HCT116 (cell line): Measurements from ENCODE around the gene NEB. TPM values are rescaled to one million over a fixed set of nuclear protein-coding genes. Genes with fewer than 3 reads are reported as not detected.

Experiments used
- ATAC-seq: fragments of 200-7000 bp; cut with Tn5 transposase; 2 replicates; pipeline ENCODE4 v1.9.1; 2020; ENCODE audit warnings: mild to moderate bottlenecking, moderate library complexity
- BruUV-seq: library from RNA; stranded (reverse); fragments of 400-500 nt; replicated peaks from 2 replicates; lab custom pipeline; 2021; lab: Mats Ljungman, UMichigan
- CTCF ChIA-PET: fragments of 300-600 bp; sonication (Branson Sonifier 250); formaldehyde crosslinking; loops from one replicate; lab custom pipeline; 2021; ENCODE audit warnings: antibody characterized with exemption; lab: Charles Lee
- POLR2A ChIA-PET: fragments of 300-600, 350-600 bp; sonication (Branson Sonifier 250); formaldehyde crosslinking; loops from one replicate; lab custom pipeline; 2021; ENCODE audit warnings: antibody characterized with exemption; lab: Charles Lee
- RAD21 ChIA-PET, 2 experiments: fragments of 300-600 bp; sonication (Branson Sonifier 250); formaldehyde crosslinking; loops; one replicate each; lab custom pipeline; 2023; ENCODE audit warnings: low total read pairs in 2 of 2; ENCODE audit not compliant: uncharacterized antibody in 2 of 2, unreplicated experiment in 2 of 2, low non-redundant PET in 1 of 2; lab: Charles Lee
- DNase-seq: peaks from one replicate; pipeline ENCODE4 v3.0.0-alpha.2; 2010; ENCODE audit warnings: low read depth, low spot score
- H2AFZ ChIP-seq: fragments of 200-600 bp; shearing (Covaris generic), sonication (generic); 2 replicates; pipeline ENCODE4 v1.6.1; 2017; ENCODE audit warnings: low read depth, mixed run types, mixed read lengths, antibody characterized with exemption, low read length; ENCODE audit not compliant: poor library complexity, severe bottlenecking
- H3K27ac ChIP-seq: 2 replicates; pipeline ENCODE4 v1.5.1; 2012; ENCODE audit warnings: low read depth, low read length
- H3K27me3 ChIP-seq: fragments of 200-600 bp; sonication (generic); 2 replicates; pipeline ENCODE4 v1.6.1; 2016; ENCODE audit warnings: mixed run types, low read length, mixed read lengths; ENCODE audit not compliant: insufficient read depth
- H3K36me3 ChIP-seq, 2 experiments: fragments of 200-500 bp in 1 of 2; fragments of 200-600 bp in 1 of 2; sonication (Bioruptor generic) in 1 of 2; sonication (generic) in 1 of 2; 2 replicates each; pipeline versions ENCODE4 v1.5.1 to v1.6.1; 2014 to 2016; ENCODE audit warnings: low read length in 2 of 2, inconsistent platforms in 1 of 2, mixed read lengths in 1 of 2, mixed run types in 1 of 2; ENCODE audit not compliant: insufficient read depth in 2 of 2, control insufficient read depth in 1 of 2
- H3K4me1 ChIP-seq, 2 experiments: fragments of 200-600 bp in 1 of 2; sonication (generic) in 1 of 2; 2 replicates each; pipeline versions ENCODE4 v1.5.1 to v1.6.1; 2012 to 2017; ENCODE audit warnings: low read length in 2 of 2, inconsistent platforms in 1 of 2, mild to moderate bottlenecking in 1 of 2, mixed read lengths in 1 of 2, mixed run types in 1 of 2, moderate library complexity in 1 of 2; ENCODE audit not compliant: insufficient read depth in 2 of 2, control insufficient read depth in 1 of 2
- H3K4me2 ChIP-seq: fragments of 200-600 bp; sonication (generic); 2 replicates; pipeline ENCODE4 v1.6.1; 2017; ENCODE audit warnings: mixed run types, low read length, mixed read lengths
- H3K4me3 ChIP-seq, 2 experiments: fragments of 200-600 bp in 1 of 2; sonication (generic) in 1 of 2; replicated peaks in 1 of 2; 2 replicates each; pipeline ENCODE4 v1.5.1; 2011 to 2016; ENCODE audit warnings: low read length in 2 of 2, control low read depth in 1 of 2, low read depth in 1 of 2, mild to moderate bottlenecking in 1 of 2, mixed read lengths in 1 of 2, mixed run types in 1 of 2
- H3K79me2 ChIP-seq: fragments of 200-600 bp; sonication (generic); 2 replicates; pipeline ENCODE4 v1.6.1; 2017; ENCODE audit warnings: mild to moderate bottlenecking, mixed run types, low read length, moderate library complexity, mixed read lengths; ENCODE audit not compliant: insufficient read depth
- H3K9ac ChIP-seq: fragments of 200-600 bp; sonication (generic); 2 replicates; pipeline ENCODE4 v1.6.1; 2016; ENCODE audit warnings: low read length, mixed read lengths
- H3K9me2 ChIP-seq: fragments of 200-600 bp; sonication (generic), shearing (Covaris generic); 2 replicates; pipeline ENCODE4 v1.6.1; 2017; ENCODE audit warnings: mixed run types, mild to moderate bottlenecking, moderate library complexity; ENCODE audit not compliant: insufficient read depth
- H3K9me3 ChIP-seq, 2 experiments: fragments of 200-500 bp in 1 of 2; fragments of 200-600 bp in 1 of 2; sonication (Bioruptor generic) in 1 of 2; sonication (generic) in 1 of 2; 2 replicates each; pipeline ENCODE4 v1.6.1; 2014 to 2017; ENCODE audit warnings: low read length in 2 of 2, mixed read lengths in 2 of 2, inconsistent platforms in 1 of 2, low read depth in 1 of 2, mild to moderate bottlenecking in 1 of 2, mixed run types in 1 of 2, moderate library complexity in 1 of 2; ENCODE audit not compliant: control insufficient read depth in 1 of 2, insufficient read depth in 1 of 2
- H4K20me1 ChIP-seq: fragments of 200-600 bp; sonication (generic), shearing (Covaris generic); 2 replicates; pipeline ENCODE4 v1.6.1; 2017; ENCODE audit warnings: mixed run types, mild to moderate bottlenecking, moderate library complexity; ENCODE audit not compliant: insufficient read depth
- CEBPB ChIP-seq: IDR thresholded peaks from 2 replicates; pipeline ENCODE4 v1.6.1; 2012; ENCODE audit warnings: low read depth
- EZH2phosphoT487 ChIP-seq: fragments of 200-600 bp; IDR thresholded peaks from 2 replicates; pipeline ENCODE4 v1.6.1; 2018; ENCODE audit warnings: antibody characterized with exemption, borderline replicate concordance
- FOSL1 ChIP-seq: IDR thresholded peaks from 2 replicates; pipeline ENCODE4 v1.6.1; 2012; ENCODE audit warnings: low read depth
- POLR2A ChIP-seq: IDR thresholded peaks from 2 replicates; pipeline ENCODE4 v1.7.0; 2011; ENCODE audit warnings: borderline replicate concordance; ENCODE audit not compliant: insufficient read depth, insufficient read length; ENCODE audit errors: extremely low read depth
- POLR2AphosphoS5 ChIP-seq: IDR thresholded peaks from 2 replicates; pipeline ENCODE4 v1.6.1; 2011; ENCODE audit warnings: mild to moderate bottlenecking, low read depth, low read length, moderate library complexity
- RAD21 ChIP-seq: IDR thresholded peaks from 2 replicates; pipeline ENCODE4 v1.6.1; 2012; ENCODE audit warnings: low read depth, mild to moderate bottlenecking
- SP1 ChIP-seq: IDR thresholded peaks from 2 replicates; pipeline ENCODE4 v1.6.1; 2012; ENCODE audit warnings: low read depth
- ZNF274 ChIP-seq: fragments of 200-500 bp; sonication (Bioruptor generic); IDR thresholded peaks from 2 replicates; pipeline ENCODE4 v1.6.1; 2014; ENCODE audit warnings: mild to moderate bottlenecking, low read depth, low read length, inconsistent platforms
- intact Hi-C: fragments of 100-400 bp; cut with micrococcal nuclease; formaldehyde crosslinking; loops from 2 replicates; pipeline ENCODE4 v1.10.0; 2022
- total RNA-seq: library from RNA; stranded (reverse); gene quantifications from one replicate; pipeline ENCODE4 v1.2.1, GENCODE V29; 2021; ENCODE audit not compliant: unreplicated experiment
- TF ChIP-seq, protein P1 (sequence below): IDR thresholded peaks from 2 replicates; pipeline ENCODE4 v1.6.1; 2012
- TF ChIP-seq, protein P2 (sequence below): IDR thresholded peaks from 2 replicates; pipeline ENCODE4 v1.6.1; 2011; ENCODE audit warnings: mild to moderate bottlenecking, low read length, moderate library complexity; ENCODE audit not compliant: insufficient replicate concordance; ENCODE audit errors: extremely low read depth
- TF ChIP-seq, protein P3 (sequence below), 3 experiments: fragments of 200-600 bp in 1 of 3; sonication (generic) in 1 of 3; IDR thresholded peaks in 2 of 3; conservative IDR thresholded peaks in 1 of 3; 2 replicates each; pipeline ENCODE4 v1.5.1; 2012 to 2017; ENCODE audit warnings: low read depth in 2 of 3, low read length in 2 of 3, antibody characterized with exemption in 1 of 3, borderline replicate concordance in 1 of 3, control low read depth in 1 of 3, mild to moderate bottlenecking in 1 of 3, mixed read lengths in 1 of 3, mixed run types in 1 of 3, moderate library complexity in 1 of 3; ENCODE audit not compliant: insufficient read depth in 1 of 3

NEB gene
- total RNA-seq, 1 experiment from 2014 or later: 0.34 TPM

DNA sequence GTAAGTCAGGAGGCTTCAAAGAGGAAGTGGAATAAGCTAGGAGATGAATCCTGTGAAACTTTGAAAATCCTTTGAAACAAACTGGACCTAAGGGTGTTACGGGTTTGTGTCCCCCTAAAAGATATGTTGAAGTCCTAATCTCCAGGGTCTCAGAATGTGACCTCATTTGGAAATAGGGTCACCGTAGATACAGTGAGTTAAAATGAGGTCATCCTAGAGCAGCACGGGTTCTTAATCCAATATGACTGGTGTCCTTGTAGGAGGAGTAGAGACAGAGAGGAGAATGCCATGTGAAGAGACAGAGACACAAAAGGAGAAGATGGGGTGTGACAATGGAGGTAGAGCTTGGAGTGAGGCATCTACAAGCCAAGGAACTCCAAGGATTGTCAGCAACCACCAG lies 26.9 kb upstream of the NEB start:
- RAD21 ChIA-PET: no interaction called here
- Histone ChIP-seq H3K27me3 (no peaks in the 10 kb centered on the region), H3K79me2 (no peaks in the 10 kb centered on the region), H3K4me2 (no peak overlapping the region), H3K4me3 (no peak overlapping the region)
- BruUV-seq: no TSS peak
- TF ChIP-seq RAD21 (no peak), EZH2phosphoT487 (no peak), POLR2AphosphoS5 (no peak), ZNF274 (no peak), SP1 (no peak), POLR2A (no peak)
- TF ChIP-seq, protein P1, sequence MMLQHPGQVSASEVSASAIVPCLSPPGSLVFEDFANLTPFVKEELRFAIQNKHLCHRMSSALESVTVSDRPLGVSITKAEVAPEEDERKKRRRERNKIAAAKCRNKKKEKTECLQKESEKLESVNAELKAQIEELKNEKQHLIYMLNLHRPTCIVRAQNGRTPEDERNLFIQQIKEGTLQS: no peak
- TF ChIP-seq, protein P2, sequence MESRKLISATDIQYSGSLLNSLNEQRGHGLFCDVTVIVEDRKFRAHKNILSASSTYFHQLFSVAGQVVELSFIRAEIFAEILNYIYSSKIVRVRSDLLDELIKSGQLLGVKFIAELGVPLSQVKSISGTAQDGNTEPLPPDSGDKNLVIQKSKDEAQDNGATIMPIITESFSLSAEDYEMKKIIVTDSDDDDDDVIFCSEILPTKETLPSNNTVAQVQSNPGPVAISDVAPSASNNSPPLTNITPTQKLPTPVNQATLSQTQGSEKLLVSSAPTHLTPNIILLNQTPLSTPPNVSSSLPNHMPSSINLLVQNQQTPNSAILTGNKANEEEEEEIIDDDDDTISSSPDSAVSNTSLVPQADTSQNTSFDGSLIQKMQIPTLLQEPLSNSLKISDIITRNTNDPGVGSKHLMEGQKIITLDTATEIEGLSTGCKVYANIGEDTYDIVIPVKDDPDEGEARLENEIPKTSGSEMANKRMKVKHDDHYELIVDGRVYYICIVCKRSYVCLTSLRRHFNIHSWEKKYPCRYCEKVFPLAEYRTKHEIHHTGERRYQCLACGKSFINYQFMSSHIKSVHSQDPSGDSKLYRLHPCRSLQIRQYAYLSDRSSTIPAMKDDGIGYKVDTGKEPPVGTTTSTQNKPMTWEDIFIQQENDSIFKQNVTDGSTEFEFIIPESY: no peak
- TF ChIP-seq, all 23 proteins: peak for 0
- Histone ChIP-seq H3K36me3 (no peaks in the 10 kb centered on the region), H3K9me3 (no peaks in the 10 kb centered on the region), H3K4me1 (no peaks in the 10 kb centered on the region), H3K9me2 (no peaks in the 10 kb centered on the region), H2AFZ (no peak overlapping the region), H3K27ac (no peak overlapping the region), H3K9ac (no peak overlapping the region), H4K20me1 (no peaks in the 10 kb centered on the region)
- POLR2A ChIA-PET: no interaction called here
- no peak for ATAC-seq
- intact Hi-C loops: no loop called here
- DNase-seq: no peak
- CTCF ChIA-PET: no interaction called here

DNA sequence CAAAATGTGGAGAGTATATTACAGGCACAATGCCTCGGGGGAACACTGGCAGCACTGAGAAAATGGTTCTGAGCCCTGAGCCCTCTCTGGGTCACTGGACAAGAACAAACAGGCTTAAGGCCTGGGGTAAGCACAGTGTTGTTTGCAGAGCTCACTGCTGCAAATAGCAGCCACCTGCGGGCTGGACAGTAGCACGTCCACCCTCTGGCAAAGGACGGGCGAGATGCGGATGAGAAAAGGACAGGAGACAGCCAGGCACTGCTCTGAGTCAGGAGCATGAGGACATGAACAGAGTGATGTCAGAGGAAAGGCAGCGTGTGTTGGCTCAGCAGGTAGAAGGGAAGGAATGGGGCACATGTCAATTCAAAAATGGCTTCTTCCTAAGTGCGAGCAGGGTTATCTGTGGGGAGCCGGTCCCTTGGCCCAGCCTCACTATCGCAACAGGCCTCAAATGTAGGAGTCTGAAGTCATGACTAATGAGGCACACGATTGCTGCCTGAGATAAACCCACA lies 25.9 kb upstream of the NEB start:
- H2AFZ ChIP-seq: no peak overlapping the region
- H3K9ac ChIP-seq: no peak overlapping the region

More for the DNA sequence above, 25.9 kb upstream of the NEB start:
- no peak overlapping the region for H3K4me3 ChIP-seq
- no peaks in the 10 kb centered on the region for H3K27me3 ChIP-seq
- RAD21 ChIA-PET: no interaction called here
- no peaks in the 10 kb centered on the region for H4K20me1 ChIP-seq
- DNase-seq (no peak), ATAC-seq (no peak)
- POLR2A ChIA-PET: no interaction called here
- TF ChIP-seq SP1 (no peak), CEBPB (no peak), FOSL1 (no peak)
- TF ChIP-seq, protein P3, sequence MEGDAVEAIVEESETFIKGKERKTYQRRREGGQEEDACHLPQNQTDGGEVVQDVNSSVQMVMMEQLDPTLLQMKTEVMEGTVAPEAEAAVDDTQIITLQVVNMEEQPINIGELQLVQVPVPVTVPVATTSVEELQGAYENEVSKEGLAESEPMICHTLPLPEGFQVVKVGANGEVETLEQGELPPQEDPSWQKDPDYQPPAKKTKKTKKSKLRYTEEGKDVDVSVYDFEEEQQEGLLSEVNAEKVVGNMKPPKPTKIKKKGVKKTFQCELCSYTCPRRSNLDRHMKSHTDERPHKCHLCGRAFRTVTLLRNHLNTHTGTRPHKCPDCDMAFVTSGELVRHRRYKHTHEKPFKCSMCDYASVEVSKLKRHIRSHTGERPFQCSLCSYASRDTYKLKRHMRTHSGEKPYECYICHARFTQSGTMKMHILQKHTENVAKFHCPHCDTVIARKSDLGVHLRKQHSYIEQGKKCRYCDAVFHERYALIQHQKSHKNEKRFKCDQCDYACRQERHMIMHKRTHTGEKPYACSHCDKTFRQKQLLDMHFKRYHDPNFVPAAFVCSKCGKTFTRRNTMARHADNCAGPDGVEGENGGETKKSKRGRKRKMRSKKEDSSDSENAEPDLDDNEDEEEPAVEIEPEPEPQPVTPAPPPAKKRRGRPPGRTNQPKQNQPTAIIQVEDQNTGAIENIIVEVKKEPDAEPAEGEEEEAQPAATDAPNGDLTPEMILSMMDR (IDR thresholded peaks at IDR 0.05 in 2 of 3, conservative IDR thresholded peaks at IDR 0.05 in 1 of 3; ENCODE audit: borderline replicate concordance in 1 of 3, insufficient read depth in 1 of 3, low read depth in 2 of 3, low read length in 2 of 3): no peak
- intact Hi-C loops: no loop called here
- no TSS peak for BruUV-seq
- no peak overlapping the region for H3K4me2 ChIP-seq
- no peaks in the 10 kb centered on the region for H3K79me2 ChIP-seq
- CTCF ChIA-PET: no interaction called here
- no peak overlapping the region for H3K27ac ChIP-seq
- no peaks in the 10 kb centered on the region for H3K9me3 ChIP-seq
- no peaks in the 10 kb centered on the region for H3K4me1 ChIP-seq
- no peaks in the 10 kb centered on the region for H3K9me2 ChIP-seq
- no peaks in the 10 kb centered on the region for H3K36me3 ChIP-seq
